Keratinocyte (primary cell): ENCODE measurements around the gene AFDN. TPM values are rescaled to one million over a fixed set of nuclear protein-coding genes. Genes with fewer than 3 reads are reported as not detected.

Experiments used
- DNase-seq: peaks from one replicate; pipeline ENCODE4 v3.0.0-alpha.2; 2011; ENCODE audit warnings: low read depth, missing footprints, low spot score
- FAIRE-seq: peaks from 2 replicates; lab custom pipeline; 2011; peaks lifted over from hg19 to GRCh38; lab: Jason Lieb, UNC
- H2AFZ ChIP-seq: 2 replicates; pipeline ENCODE4 v1.6.0; 2012; ENCODE audit warnings: low read length, control low read depth, inconsistent platforms; ENCODE audit not compliant: control insufficient read depth
- H3K27ac ChIP-seq: 2 replicates; pipeline ENCODE4 v1.5.1; 2011; ENCODE audit warnings: low read length; ENCODE audit not compliant: control insufficient read depth, insufficient read depth
- H3K27me3 ChIP-seq: 3 replicates; pipeline ENCODE4 v1.6.0; 2011; ENCODE audit warnings: low read length; ENCODE audit not compliant: control insufficient read depth, insufficient read depth; ENCODE audit errors: extremely low read depth
- H3K36me3 ChIP-seq, 2 experiments: 2 replicates in 1 of 2; 3 replicates in 1 of 2; pipeline ENCODE4 v1.5.1; 2011; ENCODE audit warnings: low read length in 2 of 2, mild to moderate bottlenecking in 1 of 2; ENCODE audit not compliant: control insufficient read depth in 2 of 2, insufficient read depth in 2 of 2; ENCODE audit errors: extremely low read depth in 1 of 2
- H3K4me1 ChIP-seq: 3 replicates; pipeline ENCODE4 v1.5.1; 2011; ENCODE audit warnings: low read length; ENCODE audit not compliant: control insufficient read depth, insufficient read depth; ENCODE audit errors: extremely low read depth
- H3K4me2 ChIP-seq: 3 replicates; pipeline ENCODE4 v1.6.0; 2011; ENCODE audit warnings: low read depth, low read length; ENCODE audit not compliant: control insufficient read depth, insufficient read depth; ENCODE audit errors: extremely low read depth
- H3K4me3 ChIP-seq, 3 experiments: fragments of 200-600 bp in 1 of 3; sonication (generic) in 1 of 3; 2 replicates in 2 of 3; 3 replicates in 1 of 3; pipeline ENCODE4 v1.5.1; 2011 to 2016; ENCODE audit warnings: low read length in 3 of 3, mild to moderate bottlenecking in 3 of 3, control low read depth in 2 of 3, inconsistent platforms in 1 of 3, low read depth in 1 of 3, mixed read lengths in 1 of 3, mixed run types in 1 of 3, moderate library complexity in 1 of 3; ENCODE audit not compliant: control insufficient read depth in 2 of 3, insufficient read depth in 2 of 3; ENCODE audit errors: extremely low read depth in 1 of 3
- H3K79me2 ChIP-seq: 2 replicates; pipeline ENCODE4 v1.6.0; 2012; ENCODE audit warnings: low read length; ENCODE audit not compliant: control insufficient read depth, insufficient read depth
- H3K9ac ChIP-seq: 3 replicates; pipeline ENCODE4 v1.6.0; 2011; ENCODE audit warnings: low read length; ENCODE audit not compliant: control insufficient read depth, insufficient read depth; ENCODE audit errors: extremely low read depth
- H3K9me1 ChIP-seq: 3 replicates; pipeline ENCODE4 v1.6.0; 2011; ENCODE audit warnings: low read length; ENCODE audit not compliant: control insufficient read depth, insufficient read depth; ENCODE audit errors: extremely low read depth
- H3K9me3 ChIP-seq: 2 replicates; pipeline ENCODE4 v1.5.1; 2012; ENCODE audit warnings: low read depth, low read length; ENCODE audit not compliant: control insufficient read depth
- H4K20me1 ChIP-seq: 3 replicates; pipeline ENCODE4 v1.6.0; 2011; ENCODE audit warnings: low read length; ENCODE audit not compliant: control insufficient read depth, insufficient read depth; ENCODE audit errors: extremely low read depth
- CTCF ChIP-seq, 3 experiments: IDR thresholded peaks in 1 of 3; conservative IDR thresholded peaks in 1 of 3; optimal IDR thresholded peaks in 1 of 3; 2 replicates in 2 of 3; 3 replicates in 1 of 3; pipeline versions ENCODE3 to v1.5.1; 2011; ENCODE audit warnings: low read length in 3 of 3, mild to moderate bottlenecking in 3 of 3, moderate library complexity in 2 of 3, control low read depth in 1 of 3, inconsistent platforms in 1 of 3; ENCODE audit not compliant: insufficient read depth in 2 of 3; ENCODE audit errors: extremely low read depth in 1 of 3
- EZH2 ChIP-seq: IDR thresholded peaks from one replicate; pipeline ENCODE4 v1.6.1; 2012; ENCODE audit warnings: inconsistent platforms, mild to moderate bottlenecking, low read length, moderate library complexity
- dilution Hi-C: fragments of 300-500 bp; cut with MboI; formaldehyde crosslinking; loops from one replicate; pipeline ENCODE4 v1.7.0; 2020; ENCODE audit warnings: low sequenced_read_pairs; ENCODE audit not compliant: extremely low pct_ligation_motif_present
- polyA plus RNA-seq, 5 experiments: library from polyadenylated mRNA; depleted of rRNA in 3 of 5; stranded (reverse) in 3 of 5; stranded (forward) in 1 of 5; unstranded in 1 of 5; fragments of >200 nt; gene quantifications; 1 replicate in 1 of 5; 2 replicates in 3 of 5; 3 replicates in 1 of 5; pipeline versions ENCODE4 v1.2.1 to v1.2.3, GENCODE V29; 2011 to 2012; ENCODE audit warnings: missing spikeins in 2 of 5, low read depth in 1 of 5, low replicate concordance in 1 of 5

AFDN gene
- polyA plus RNA-seq, 1 donor (not counting 4 experiments of a cell fraction or from before 2014, with no cell fraction given) = 46.5 TPM

GRCh38 chr6:167807756-167808155, 19.0 kb upstream of the AFDN start:
- Histone ChIP-seq H3K4me3 (no peak overlapping the region), H2AFZ (no peak overlapping the region), H3K4me1 (no peaks in the 10 kb centered on the region), H3K27me3 (peaks cover 17% of the 10 kb centered on the region), H3K9ac (no peak overlapping the region), H3K27ac (no peak overlapping the region), H3K79me2 (no peaks in the 10 kb centered on the region), H3K36me3 (no peaks in the 10 kb centered on the region), H3K4me2 (no peak overlapping the region), H3K9me3 (no peaks in the 10 kb centered on the region), H3K9me1 (no peaks in the 10 kb centered on the region), H4K20me1 (no peaks in the 10 kb centered on the region)
- dilution Hi-C loops = no loop called here
- no peak for TF ChIP-seq CTCF (optimal IDR thresholded peaks at IDR 0.05 in 1 of 3, IDR thresholded peaks at IDR 0.05 in 1 of 3, conservative IDR thresholded peaks at IDR 0.05 in 1 of 3; ENCODE audit: extremely low read depth in 1 of 3, insufficient read depth in 2 of 3, low read length in 3 of 3)
- TF ChIP-seq EZH2 = no peak
- no peak for DNase-seq
- FAIRE-seq = no peak

GRCh38 chr6:167811040-167811439, 15.7 kb upstream of the AFDN start:
- Histone ChIP-seq H3K9me1 (no peaks in the 10 kb centered on the region), H3K36me3 (no peaks in the 10 kb centered on the region), H2AFZ (no peak overlapping the region), H3K4me1 (no peaks in the 10 kb centered on the region), H3K4me2 (no peak overlapping the region), H3K9ac (no peak overlapping the region), H3K79me2 (no peaks in the 10 kb centered on the region), H3K4me3 (no peak overlapping the region), H3K27me3 (peaks cover 15% of the 10 kb centered on the region), H3K9me3 (no peaks in the 10 kb centered on the region), H4K20me1 (no peaks in the 10 kb centered on the region), H3K27ac (no peak overlapping the region)
- dilution Hi-C loops = no loop called here
- TF ChIP-seq EZH2 = no peak
- TF ChIP-seq CTCF (optimal IDR thresholded peaks at IDR 0.05 in 1 of 3, IDR thresholded peaks at IDR 0.05 in 1 of 3, conservative IDR thresholded peaks at IDR 0.05 in 1 of 3; ENCODE audit: extremely low read depth in 1 of 3, insufficient read depth in 2 of 3, low read length in 3 of 3) = no peak
- no peak for DNase-seq
- FAIRE-seq = peak; percentile 36
